Heart right ventricle (tissue), 16 donors: ENCODE results near the gene HOXB2. TPM values are rescaled to one million over a fixed set of nuclear protein-coding genes. Genes with fewer than 3 reads are reported as not detected.

ENCODE experiments used
- ATAC-seq, 8 donors: fragments of 200-7000 bp; cut with Tn5 transposase; one replicate each; pipeline ENCODE4 v1.9.1; 2020; ENCODE audit warnings: mild to moderate bottlenecking in 8 of 8, moderate library complexity in 8 of 8, moderate number of reproducible peaks in 1 of 8
- DNase-seq, 2 donors: peaks; one replicate each; pipeline ENCODE4 v3.0.0-alpha.2; 2020
- H3K27ac ChIP-seq, 10 donors: fragments of 200-600 bp; sonication (generic) in 2 of 10; one replicate each; pipeline versions ENCODE4 v1.5.0 to v1.8.0; 2020 to 2022; ENCODE audit warnings: mild to moderate bottlenecking in 3 of 10
- H3K27me3 ChIP-seq, 7 donors: fragments of 200-600 bp; one replicate each; pipeline ENCODE4 v1.8.0; 2021 to 2022; ENCODE audit warnings: mild to moderate bottlenecking in 2 of 7
- H3K36me3 ChIP-seq, 9 donors: fragments of 200-600 bp; sonication (generic) in 1 of 9; one replicate each; pipeline versions ENCODE4 v1.5.0 to v1.8.0; 2020 to 2022; ENCODE audit warnings: mild to moderate bottlenecking in 2 of 9
- H3K4me1 ChIP-seq, 9 donors: fragments of 200-600 bp; sonication (generic) in 1 of 9; one replicate each; pipeline versions ENCODE4 v1.5.0 to v1.8.0; 2020 to 2022; ENCODE audit warnings: mild to moderate bottlenecking in 4 of 9
- H3K4me3 ChIP-seq, 10 donors: fragments of 200-600 bp; sonication (generic) in 2 of 10; one replicate each; pipeline versions ENCODE4 v1.5.0 to v1.8.0; 2020 to 2022; ENCODE audit warnings: mild to moderate bottlenecking in 7 of 10, moderate library complexity in 2 of 10
- H3K9me3 ChIP-seq, 11 donors: fragments of 200-600 bp in 10 of 11; sonication (generic) in 2 of 11; one replicate each; pipeline versions ENCODE4 v1.5.0 to v1.8.0; 2013 to 2022; ENCODE audit warnings: mild to moderate bottlenecking in 2 of 11, control low read depth in 1 of 11, moderate library complexity in 1 of 11
- CTCF ChIP-seq, 9 donors: fragments of 200-600 bp; sonication (generic) in 2 of 9; IDR thresholded peaks; one replicate each; pipeline versions ENCODE4 v1.5.0 to v1.8.0; 2021 to 2022; ENCODE audit warnings: antibody characterized with exemption in 9 of 9, mild to moderate bottlenecking in 5 of 9, moderate library complexity in 1 of 9
- WGBS, 2 donors: extraction: QIAGEN DNeasy Blood & Tissue Kit; methylation state at CpG; one replicate each; pipeline ENCODE4 v1.1.7; 2013; ENCODE audit warnings: inconsistent platforms in 1 of 2; 5-methylcytosine and 5-hydroxymethylcytosine counted together
- intact Hi-C, 10 donors: fragments of 100-400 bp; cut with DNase I; formaldehyde crosslinking; loops; one replicate each; pipeline versions ENCODE4 v1.11.1 to v1.14.2; 2022
- polyA plus RNA-seq, 2 donors: library from polyadenylated mRNA; stranded (reverse); fragments of 200-250 nt; gene quantifications; one replicate each; pipeline ENCODE4 v1.2.3, GENCODE V29; 2013
- total RNA-seq, 10 donors: library from RNA; stranded (reverse); fragmentation: NEBNext Ultra II Directional in 3 of 10; extraction: Animal tissue kit (Norgen Biotek cat#: 25700) in 3 of 10; gene quantifications; one replicate each; pipeline versions ENCODE4 v1.2.1 to v1.2.4, GENCODE V29; 2021 to 2023
- donor health status: Arrhythmogenic right ventricular cardiomyopathy.
- donor health status: ischemic (EF 13 %, LVEDD 7.1; RV severe dilation, severe dysfunction).
- donor health status: healthy with polysubstance abuse.
- donor health status: DM: no; HTN: yes; CAD: no.
- donor health status: DM: no; HTN: no; CAD: no.
- donor health status: ischemic (EF 25% LVEDD 6.9; RV normal size, moderate dysfunction).
- donor health status: ischemic (EF 25% LVEDD 5.7; RV mildly dilated, moderate dysfunction).
- donor health status: healthy.
- donor health status: DM: yes; HTN: yes; CAD: no.
- donor health status: Ischemic cardiomyopathy.
- donor health status: ischemic (EF 35%, LVEDD 5.7; RV mildly dilated, moderate dysfunction).
- donor health status: nonischemic (EF 11% LVEDD 7.7; RV severe dilation, severe dysfunction).
- donor health status: DM: yes; HTN: yes; CAD: no.
- donor health status: PGD.
- donor health status: ischemic (EF 29% LVEDD 5.4; RV normal size, mild dysfunction).
- donor health status: nonischemic (EF 23%, LVEDD 6.1; RV moderate dilation, normal function).

The HOXB2 gene
- total and polyA plus RNA-seq, 12 donors, result 0.47 to 7.9 (median 2.2) TPM

GRCh38 chr17:48589831-48590606, 45.1 kb upstream of the HOXB2 start, which contains the start of gene HOXB3:
HOXB3 (minus strand) TSS chr17:48590241; CDS start chr17:48552474, 37,767 bp downstream.
- DNase-seq, result no peak
- no peaks in the 10 kb centered on the region for H3K36me3 ChIP-seq
- WGBS, 2 donors, result 49 to 52% methylated on average over 23 of the region's 23 CpGs
- H3K27ac ChIP-seq, result no peak within 1 kb of the TSS
- intact Hi-C loops, result loop anchor here in 6 of 10 donors (5.0 to 10.0 kb wide), 5 partner anchors 98 to 255 kb away; no protein-coding TSS in a partner anchor
- H3K27me3 ChIP-seq, result peaks cover 39 to 100% (median 100%) of the 10 kb centered on the region in 7 donors
- no peak within 1 kb of the TSS for H3K4me3 ChIP-seq
- no peaks in the 10 kb centered on the region for H3K9me3 ChIP-seq
- H3K4me1 ChIP-seq, result peaks cover 0 to 50% (median 22%) of the 10 kb centered on the region in 9 donors
- ATAC-seq, result no peak
- TF ChIP-seq CTCF (IDR thresholded peaks at IDR 0.05), result no peak

- Histone ChIP-seq H3K4me3 (no peak overlapping the region), H3K36me3 (no peaks in the 10 kb centered on the region), H3K27me3 (peaks cover 34 to 100% (median 100%) of the 10 kb centered on the region in 7 donors), H3K4me1 (peaks cover 0 to 51% (median 24%) of the 10 kb centered on the region in 9 donors), H3K27ac (no peak overlapping the region), H3K9me3 (no peaks in the 10 kb centered on the region)
- TF ChIP-seq CTCF (IDR thresholded peaks at IDR 0.05), result no peak
- no peak for ATAC-seq
- no peak for DNase-seq
- intact Hi-C loops, result no loop called here
- 17 to 37% methylated on average over 10 of the region's 10 CpGs for WGBS, 2 donors
Observed at GRCh38 chr17:48589060-48589830, 44.3 kb upstream of the HOXB2 start.

GRCh38 chr17:48588528-48588927, 43.6 kb upstream of the HOXB2 start:
- TF ChIP-seq CTCF (IDR thresholded peaks at IDR 0.05), result no peak
- Histone ChIP-seq H3K36me3 (no peaks in the 10 kb centered on the region), H3K9me3 (no peaks in the 10 kb centered on the region), H3K4me3 (no peak overlapping the region), H3K4me1 (peaks cover 0 to 44% (median 24%) of the 10 kb centered on the region in 9 donors), H3K27me3 (peaks cover 34 to 100% (median 100%) of the 10 kb centered on the region in 7 donors), H3K27ac (no peak overlapping the region)
- intact Hi-C loops, result no loop called here
- 30 to 38% methylated on average over 2 of the region's 2 CpGs for WGBS, 2 donors
- DNase-seq (no peak), ATAC-seq (no peak)

GRCh38 chr17:48588074-48588415, 43.1 kb upstream of the HOXB2 start:
- no peak for DNase-seq
- Histone ChIP-seq H3K27me3 (peaks cover 32 to 100% (median 100%) of the 10 kb centered on the region in 7 donors), H3K9me3 (no peaks in the 10 kb centered on the region), H3K36me3 (no peaks in the 10 kb centered on the region), H3K4me1 (peaks cover 0 to 39% (median 19%) of the 10 kb centered on the region in 9 donors), H3K4me3 (no peak overlapping the region), H3K27ac (no peak overlapping the region)
- intact Hi-C loops, result no loop called here
- no peak for ATAC-seq
- WGBS, 2 donors, result 40 to 52% methylated on average over 2 of the region's 2 CpGs
- no peak for TF ChIP-seq CTCF (IDR thresholded peaks at IDR 0.05)
